ENCODE measurements around the gene PMF1.

GRCh38 chr1:156270314-156270713 is 57.5 kb downstream of the PMF1 start:
- TF ChIP-seq ZNF274 (IDR thresholded peaks at IDR 0.05; ENCODE audit: low read depth, low read length): no peak
- no peak for TF ChIP-seq YY1 (IDR thresholded peaks at IDR 0.05; ENCODE audit: insufficient read depth, insufficient read length)
